Astrocyte (in vitro differentiated cells and primary cell): Measurements from ENCODE around the gene VARS2. TPM values are rescaled to one million over a fixed set of nuclear protein-coding genes. Genes with fewer than 3 reads are reported as not detected.

Experiments
- DNase-seq: peaks from one replicate; pipeline ENCODE4 v3.0.0-alpha.2; 2010; ENCODE audit warnings: low read depth
- FAIRE-seq: peaks from 2 replicates; lab custom pipeline; 2011; peaks lifted over from hg19 to GRCh38; lab: Jason Lieb, UNC
- H2AFZ ChIP-seq: 2 replicates; pipeline ENCODE4 v1.6.0; 2012; ENCODE audit warnings: low read depth, low read length, inconsistent platforms
- H3K27ac ChIP-seq: 2 replicates; pipeline ENCODE4 v1.5.1; 2011; ENCODE audit warnings: low read depth, low read length, inconsistent platforms
- H3K27me3 ChIP-seq: 2 replicates; pipeline ENCODE4 v1.6.0; 2011; ENCODE audit warnings: low read length, inconsistent platforms; ENCODE audit not compliant: insufficient read depth
- H3K36me3 ChIP-seq: 2 replicates; pipeline ENCODE4 v1.5.1; 2011; ENCODE audit warnings: low read length, inconsistent platforms; ENCODE audit not compliant: insufficient read depth
- H3K4me1 ChIP-seq: 2 replicates; pipeline ENCODE4 v1.5.1; 2011; ENCODE audit warnings: low read length, inconsistent platforms; ENCODE audit not compliant: insufficient read depth
- H3K4me2 ChIP-seq: 2 replicates; pipeline ENCODE4 v1.6.0; 2012; ENCODE audit warnings: low read length, inconsistent platforms
- H3K4me3 ChIP-seq: 2 replicates; pipeline ENCODE4 v1.5.1; 2011; ENCODE audit warnings: low read depth, mild to moderate bottlenecking, low read length, inconsistent platforms; ENCODE audit not compliant: insufficient read depth
- H3K79me2 ChIP-seq: 2 replicates; pipeline ENCODE4 v1.6.0; 2012; ENCODE audit warnings: mild to moderate bottlenecking, low read length, inconsistent platforms; ENCODE audit not compliant: insufficient read depth
- H3K9ac ChIP-seq: 2 replicates; pipeline ENCODE4 v1.6.0; 2012; ENCODE audit warnings: mild to moderate bottlenecking, low read length, inconsistent platforms
- H3K9me3 ChIP-seq: 2 replicates; pipeline ENCODE4 v1.5.1; 2012; ENCODE audit warnings: low read depth, mild to moderate bottlenecking, low read length, inconsistent platforms; ENCODE audit not compliant: insufficient read depth
- H4K20me1 ChIP-seq: 2 replicates; pipeline ENCODE4 v1.6.0; 2012; ENCODE audit warnings: low read length, inconsistent platforms; ENCODE audit not compliant: insufficient read depth
- H3K27ac Mint-ChIP-seq: one replicate; pipeline ENCODE4 v1.8.0; 2021; ENCODE audit warnings: mild to moderate bottlenecking, mixed read lengths; ENCODE audit not compliant: unreplicated experiment
- H3K27me3 Mint-ChIP-seq: one replicate; pipeline ENCODE4 v1.8.0; 2021; ENCODE audit warnings: low read depth, mixed read lengths; ENCODE audit not compliant: unreplicated experiment
- H3K36me3 Mint-ChIP-seq: one replicate; pipeline ENCODE4 v1.8.0; 2021; ENCODE audit warnings: low read depth, mixed read lengths; ENCODE audit not compliant: unreplicated experiment
- H3K4me1 Mint-ChIP-seq: one replicate; pipeline ENCODE4 v1.8.0; 2021; ENCODE audit warnings: low read depth, mixed read lengths; ENCODE audit not compliant: unreplicated experiment
- H3K4me3 Mint-ChIP-seq: one replicate; pipeline ENCODE4 v1.8.0; 2021; ENCODE audit warnings: mild to moderate bottlenecking, moderate library complexity, mixed read lengths; ENCODE audit not compliant: unreplicated experiment
- H3K9me3 Mint-ChIP-seq: one replicate; pipeline ENCODE4 v1.8.0; 2021; ENCODE audit warnings: mild to moderate bottlenecking, mixed read lengths; ENCODE audit not compliant: unreplicated experiment
- EZH2 ChIP-seq: IDR thresholded peaks from 2 replicates; pipeline ENCODE4 v1.6.1; 2012; ENCODE audit warnings: mild to moderate bottlenecking, low read length, inconsistent platforms; ENCODE audit not compliant: insufficient read depth
- total RNA-seq: library from RNA; stranded (reverse); gene quantifications from 2 replicates; pipeline ENCODE4 v1.2.1, GENCODE V29; 2021
- TF ChIP-seq, protein P1 (sequence below): IDR thresholded peaks from 2 replicates; pipeline ENCODE4 v1.5.1; 2011; ENCODE audit warnings: low read depth, mild to moderate bottlenecking, inconsistent platforms, low read length, moderate library complexity; ENCODE audit not compliant: insufficient read depth

VARS2 gene
- total RNA-seq, 1 donor from 2014 or later: 19.8 TPM

DNA sequence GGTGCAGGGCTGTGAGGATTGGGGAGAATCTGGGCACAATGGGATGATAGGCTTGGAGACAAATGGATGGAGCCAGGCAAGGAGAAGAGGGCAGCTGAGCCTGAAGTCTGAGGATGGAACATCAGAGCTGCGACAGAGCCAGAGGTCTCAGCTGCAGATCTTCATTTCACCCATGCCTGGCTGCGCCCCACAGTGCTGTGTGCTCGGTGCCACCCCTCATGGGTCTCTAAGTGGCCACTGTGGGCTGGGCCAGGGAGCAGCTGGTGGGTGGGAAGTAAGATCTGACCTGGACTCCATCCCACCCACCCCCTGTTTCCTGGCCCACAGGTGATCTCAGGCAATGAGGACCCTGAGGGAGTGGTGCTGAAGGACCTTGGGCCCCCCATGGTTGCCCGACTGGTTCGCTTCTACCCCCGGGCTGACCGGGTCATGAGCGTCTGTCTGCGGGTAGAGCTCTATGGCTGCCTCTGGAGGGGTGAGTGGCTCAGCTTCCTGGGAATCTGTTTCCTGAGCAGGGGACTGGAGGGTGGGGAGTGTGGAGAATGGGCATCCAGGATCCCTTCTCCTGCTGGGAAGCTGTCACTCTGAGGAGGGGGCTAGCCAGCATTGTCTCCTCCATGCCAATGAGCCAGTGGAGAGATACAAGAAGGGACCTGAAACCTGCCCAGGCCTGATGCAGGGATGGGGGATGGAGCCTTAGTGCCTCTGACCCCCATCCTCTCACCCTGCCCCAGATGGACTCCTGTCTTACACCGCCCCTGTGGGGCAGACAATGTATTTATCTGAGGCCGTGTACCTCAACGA lies 23.2 kb upstream of the VARS2 start:
- FAIRE-seq (no peak), DNase-seq (no peak)
- no peak overlapping the region for H3K4me2 ChIP-seq
- Mint-ChIP-seq H3K4me1 (peaks cover 35% of the 10 kb centered on the region), H3K4me3 (no peak overlapping the region), H3K27me3 (no peaks in the 10 kb centered on the region), H3K36me3 (peaks cover 35% of the 10 kb centered on the region), H3K27ac (peak overlapping the region; percentile 91), H3K9me3 (no peaks in the 10 kb centered on the region)
- H2AFZ ChIP-seq: no peak overlapping the region
- peaks cover 34% of the 10 kb centered on the region for H3K4me1 ChIP-seq
- no peaks in the 10 kb centered on the region for H3K27me3 ChIP-seq
- peaks cover 28% of the 10 kb centered on the region for H4K20me1 ChIP-seq
- TF ChIP-seq EZH2: no peak
- TF ChIP-seq, protein P1, sequence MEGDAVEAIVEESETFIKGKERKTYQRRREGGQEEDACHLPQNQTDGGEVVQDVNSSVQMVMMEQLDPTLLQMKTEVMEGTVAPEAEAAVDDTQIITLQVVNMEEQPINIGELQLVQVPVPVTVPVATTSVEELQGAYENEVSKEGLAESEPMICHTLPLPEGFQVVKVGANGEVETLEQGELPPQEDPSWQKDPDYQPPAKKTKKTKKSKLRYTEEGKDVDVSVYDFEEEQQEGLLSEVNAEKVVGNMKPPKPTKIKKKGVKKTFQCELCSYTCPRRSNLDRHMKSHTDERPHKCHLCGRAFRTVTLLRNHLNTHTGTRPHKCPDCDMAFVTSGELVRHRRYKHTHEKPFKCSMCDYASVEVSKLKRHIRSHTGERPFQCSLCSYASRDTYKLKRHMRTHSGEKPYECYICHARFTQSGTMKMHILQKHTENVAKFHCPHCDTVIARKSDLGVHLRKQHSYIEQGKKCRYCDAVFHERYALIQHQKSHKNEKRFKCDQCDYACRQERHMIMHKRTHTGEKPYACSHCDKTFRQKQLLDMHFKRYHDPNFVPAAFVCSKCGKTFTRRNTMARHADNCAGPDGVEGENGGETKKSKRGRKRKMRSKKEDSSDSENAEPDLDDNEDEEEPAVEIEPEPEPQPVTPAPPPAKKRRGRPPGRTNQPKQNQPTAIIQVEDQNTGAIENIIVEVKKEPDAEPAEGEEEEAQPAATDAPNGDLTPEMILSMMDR: no peak
- no peak overlapping the region for H3K9ac ChIP-seq
- H3K27ac ChIP-seq: no peak overlapping the region
- H3K4me3 ChIP-seq: no peak overlapping the region
- peaks cover 44% of the 10 kb centered on the region for H3K79me2 ChIP-seq
- no peaks in the 10 kb centered on the region for H3K9me3 ChIP-seq
- peaks cover 4% of the 10 kb centered on the region for H3K36me3 ChIP-seq

DNA sequence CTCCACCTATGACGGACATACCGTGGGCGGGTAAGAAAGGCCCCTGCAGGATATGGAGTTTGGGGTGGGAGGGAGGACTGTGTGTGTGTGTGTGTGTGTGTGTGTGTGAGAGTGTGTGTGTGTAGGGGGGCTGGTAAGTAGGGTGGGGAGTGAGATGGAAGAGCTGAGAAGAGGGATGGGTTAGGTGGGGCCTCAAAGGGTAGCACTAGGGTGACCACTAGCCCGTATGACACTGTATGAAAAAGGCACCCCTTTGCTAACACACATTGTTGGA lies 22.7 kb upstream of the VARS2 start:
- Histone ChIP-seq H3K9me3 (no peaks in the 10 kb centered on the region), H4K20me1 (peaks cover 31% of the 10 kb centered on the region), H3K79me2 (peaks cover 38% of the 10 kb centered on the region), H3K27me3 (no peaks in the 10 kb centered on the region), H3K4me1 (peaks cover 29% of the 10 kb centered on the region), H3K9ac (no peak overlapping the region), H3K36me3 (peaks cover 4% of the 10 kb centered on the region), H3K4me2 (no peak overlapping the region), H3K4me3 (no peak overlapping the region), H2AFZ (no peak overlapping the region), H3K27ac (no peak overlapping the region)
- TF ChIP-seq, protein P1: no peak
- TF ChIP-seq EZH2: no peak
- Mint-ChIP-seq H3K4me3 (no peak overlapping the region), H3K4me1 (peaks cover 32% of the 10 kb centered on the region), H3K27ac (no peak overlapping the region), H3K27me3 (no peaks in the 10 kb centered on the region), H3K36me3 (peaks cover 38% of the 10 kb centered on the region), H3K9me3 (no peaks in the 10 kb centered on the region)
- FAIRE-seq (no peak), DNase-seq (no peak)

DNA sequence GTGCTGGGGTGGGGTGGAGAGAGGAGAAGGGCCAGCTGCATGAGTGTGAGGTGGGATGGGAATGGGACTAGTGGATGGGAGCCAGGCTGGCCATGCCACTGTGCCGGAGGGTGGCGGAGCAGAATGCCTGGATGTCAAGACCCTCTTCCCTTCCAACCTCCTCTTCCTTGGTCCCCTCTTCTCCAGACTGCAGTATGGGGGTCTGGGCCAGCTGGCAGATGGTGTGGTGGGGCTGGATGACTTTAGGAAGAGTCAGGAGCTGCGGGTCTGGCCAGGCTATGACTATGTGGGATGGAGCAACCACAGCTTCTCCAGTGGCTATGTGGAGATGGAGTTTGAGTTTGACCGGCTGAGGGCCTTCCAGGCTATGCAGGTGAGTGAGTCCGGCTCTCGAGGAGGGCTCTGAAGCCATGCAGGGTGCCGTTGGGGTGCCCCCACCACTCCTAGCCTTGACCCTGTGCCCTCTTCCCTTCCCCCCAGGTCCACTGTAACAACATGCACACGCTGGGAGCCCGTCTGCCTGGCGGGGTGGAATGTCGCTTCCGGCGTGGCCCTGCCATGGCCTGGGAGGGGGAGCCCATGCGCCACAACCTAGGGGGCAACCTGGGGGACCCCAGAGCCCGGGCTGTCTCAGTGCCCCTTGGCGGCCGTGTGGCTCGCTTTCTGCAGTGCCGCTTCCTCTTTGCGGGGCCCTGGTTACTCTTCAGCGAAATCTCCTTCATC lies 22.1 kb upstream of the VARS2 start:
- H3K79me2 ChIP-seq: peaks cover 32% of the 10 kb centered on the region
- no peak overlapping the region for H3K9ac ChIP-seq
- H3K27me3 ChIP-seq: no peaks in the 10 kb centered on the region
- peak overlapping the region; percentile 28 for H3K27ac Mint-ChIP-seq
- H3K36me3 Mint-ChIP-seq: peaks cover 41% of the 10 kb centered on the region
- H3K4me3 ChIP-seq: no peak overlapping the region
- peaks cover 4% of the 10 kb centered on the region for H3K36me3 ChIP-seq
- FAIRE-seq (no peak), DNase-seq (no peak)
- H3K9me3 ChIP-seq: no peaks in the 10 kb centered on the region
- H3K4me1 Mint-ChIP-seq: peaks cover 26% of the 10 kb centered on the region
- no peak overlapping the region for H3K4me3 Mint-ChIP-seq
- H3K4me1 ChIP-seq: peaks cover 23% of the 10 kb centered on the region
- no peak overlapping the region for H2AFZ ChIP-seq
- no peak for TF ChIP-seq EZH2
- TF ChIP-seq, protein P1: no peak
- no peak overlapping the region for H3K4me2 ChIP-seq
- H4K20me1 ChIP-seq: peaks cover 31% of the 10 kb centered on the region
- no peaks in the 10 kb centered on the region for H3K9me3 Mint-ChIP-seq
- no peaks in the 10 kb centered on the region for H3K27me3 Mint-ChIP-seq
- H3K27ac ChIP-seq: no peak overlapping the region
